Measurements from ENCODE around the gene ENPP1. TPM values are rescaled to one million over a fixed set of nuclear protein-coding genes. Genes with fewer than 3 reads are reported as not detected.
"Not testable (repeated sequence)": the region's sequence is repeated elsewhere in the genome, so short reads cannot be mapped to it uniquely, and the experiment has no call there.

Gene ENPP1
- total and polyA plus RNA-seq, 2 donors: 3.8 to 45.3 TPM

- Histone ChIP-seq H3K27ac (ENCODE audit: low read depth) (no peak overlapping the region), H3K4me3 (ENCODE audit: low read depth, low read length) (no peak overlapping the region), H3K36me3 (ENCODE audit: insufficient read depth) (no peaks in the 10 kb centered on the region), H3K4me1 (ENCODE audit: insufficient read depth) (no peaks in the 10 kb centered on the region)
- WGBS: 71% methylated on average over 1 of the region's 1 CpG
- no peak for DNase-seq (ENCODE audit: extremely low spot score)
Measured at GRCh38 chr6:131885237-131885636, 77.4 kb downstream of the ENPP1 start.

- no peak overlapping the region for H3K4me3 ChIP-seq (ENCODE audit: low read depth, low read length)
- WGBS: 87% methylated on average over 4 of the region's 4 CpGs
- no peaks in the 10 kb centered on the region for H3K36me3 ChIP-seq (ENCODE audit: insufficient read depth)
- no peak overlapping the region for H3K27ac ChIP-seq (ENCODE audit: low read depth)
- no peaks in the 10 kb centered on the region for H3K4me1 ChIP-seq (ENCODE audit: insufficient read depth)
- no peak for DNase-seq (ENCODE audit: extremely low spot score)
Measured at GRCh38 chr6:131886517-131886916, 78.7 kb downstream of the ENPP1 start.

- no peak for DNase-seq (ENCODE audit: extremely low spot score)
- Histone ChIP-seq H3K36me3 (ENCODE audit: insufficient read depth) (no peaks in the 10 kb centered on the region), H3K4me3 (ENCODE audit: low read depth, low read length) (no peak overlapping the region), H3K4me1 (ENCODE audit: insufficient read depth) (no peaks in the 10 kb centered on the region), H3K27ac (ENCODE audit: low read depth) (no peak overlapping the region)
- WGBS: 67% methylated on average over 3 of the region's 3 CpGs
Measured at GRCh38 chr6:131890091-131890490, 82.3 kb downstream of the ENPP1 start.

- WGBS: 89% methylated on average over 1 of the region's 1 CpG
- H3K4me3 ChIP-seq (ENCODE audit: low read depth, low read length): no peak overlapping the region
- DNase-seq (ENCODE audit: extremely low spot score): no peak
- H3K36me3 ChIP-seq (ENCODE audit: insufficient read depth): no peaks in the 10 kb centered on the region
- no peaks in the 10 kb centered on the region for H3K4me1 ChIP-seq (ENCODE audit: insufficient read depth)
- H3K27ac ChIP-seq (ENCODE audit: low read depth): no peak overlapping the region
Measured at GRCh38 chr6:131893198-131893597, 85.4 kb downstream of the ENPP1 start.

GRCh38 chr6:131894493-131895424 is 86.9 kb downstream of the ENPP1 start:
- WGBS: 54% methylated on average over 8 of the region's 8 CpGs
- H3K4me1 ChIP-seq (ENCODE audit: insufficient read depth): no peaks in the 10 kb centered on the region
- H3K27ac ChIP-seq (ENCODE audit: low read depth): no peak overlapping the region
- no peak for DNase-seq (ENCODE audit: extremely low spot score)
- no peak overlapping the region for H3K4me3 ChIP-seq (ENCODE audit: low read depth, low read length)
- no peaks in the 10 kb centered on the region for H3K36me3 ChIP-seq (ENCODE audit: insufficient read depth)

GRCh38 chr6:131897050-131897435 is 89.2 kb downstream of the ENPP1 start:
- 95% methylated on average over 4 of the region's 4 CpGs for WGBS
- H3K4me3 ChIP-seq (ENCODE audit: low read depth, low read length): no peak overlapping the region
- no peak overlapping the region for H3K27ac ChIP-seq (ENCODE audit: low read depth)
- H3K36me3 ChIP-seq (ENCODE audit: insufficient read depth): no peaks in the 10 kb centered on the region
- no peak for DNase-seq (ENCODE audit: extremely low spot score)
- no peaks in the 10 kb centered on the region for H3K4me1 ChIP-seq (ENCODE audit: insufficient read depth)

GRCh38 chr6:131897621-131898020 is 89.8 kb downstream of the ENPP1 start:
- Histone ChIP-seq H3K36me3 (ENCODE audit: insufficient read depth) (no peaks in the 10 kb centered on the region), H3K4me1 (ENCODE audit: insufficient read depth) (no peaks in the 10 kb centered on the region), H3K27ac (ENCODE audit: low read depth) (no peak overlapping the region), H3K4me3 (ENCODE audit: low read depth, low read length) (no peak overlapping the region)
- no peak for DNase-seq (ENCODE audit: extremely low spot score)

GRCh38 chr6:131898718-131899117 is 90.9 kb downstream of the ENPP1 start:
- 92% methylated on average over 1 of the region's 1 CpG for WGBS
- H3K4me3 ChIP-seq (ENCODE audit: low read depth, low read length): no peak overlapping the region
- no peak overlapping the region for H3K27ac ChIP-seq (ENCODE audit: low read depth)
- H3K4me1 ChIP-seq (ENCODE audit: insufficient read depth): no peaks in the 10 kb centered on the region
- no peak for DNase-seq (ENCODE audit: extremely low spot score)
- no peaks in the 10 kb centered on the region for H3K36me3 ChIP-seq (ENCODE audit: insufficient read depth)

- Histone ChIP-seq H3K4me1 (ENCODE audit: insufficient read depth) (no peaks in the 10 kb centered on the region), H3K27ac (ENCODE audit: low read depth) (no peak overlapping the region), H3K36me3 (ENCODE audit: insufficient read depth) (no peaks in the 10 kb centered on the region), H3K4me3 (ENCODE audit: low read depth, low read length) (no peak overlapping the region)
- no peak for DNase-seq (ENCODE audit: extremely low spot score)
Measured at GRCh38 chr6:131900231-131900630, 92.4 kb downstream of the ENPP1 start.

GRCh38 chr6:131901326-131901873 is 93.6 kb downstream of the ENPP1 start:
- H3K27ac ChIP-seq (ENCODE audit: low read depth); DNase-seq (ENCODE audit: extremely low spot score); H3K4me3 ChIP-seq (ENCODE audit: low read depth, low read length); H3K4me1 ChIP-seq (ENCODE audit: insufficient read depth); H3K36me3 ChIP-seq (ENCODE audit: insufficient read depth): not testable (repeated sequence)
- WGBS: 89% methylated on average over 5 of the region's 5 CpGs

GRCh38 chr6:131903734-131904133 is 95.9 kb downstream of the ENPP1 start:
- H3K4me1 ChIP-seq (ENCODE audit: insufficient read depth); H3K27ac ChIP-seq (ENCODE audit: low read depth); H3K36me3 ChIP-seq (ENCODE audit: insufficient read depth); DNase-seq (ENCODE audit: extremely low spot score); H3K4me3 ChIP-seq (ENCODE audit: low read depth, low read length): not testable (repeated sequence)
- WGBS: 91% methylated on average over 11 of the region's 12 CpGs

- H3K4me1 ChIP-seq (ENCODE audit: insufficient read depth); DNase-seq (ENCODE audit: extremely low spot score); H3K36me3 ChIP-seq (ENCODE audit: insufficient read depth); H3K27ac ChIP-seq (ENCODE audit: low read depth); H3K4me3 ChIP-seq (ENCODE audit: low read depth, low read length): not testable (repeated sequence)
- 81% methylated on average over 3 of the region's 3 CpGs for WGBS
Measured at GRCh38 chr6:131908787-131909186, 101.0 kb downstream of the ENPP1 start.

GRCh38 chr6:131909408-131910218 is 101.8 kb downstream of the ENPP1 start:
- no peak overlapping the region for H3K27ac ChIP-seq (ENCODE audit: low read depth)
- H3K36me3 ChIP-seq (ENCODE audit: insufficient read depth): no peaks in the 10 kb centered on the region
- no peaks in the 10 kb centered on the region for H3K4me1 ChIP-seq (ENCODE audit: insufficient read depth)
- peak; percentile 51 for DNase-seq (ENCODE audit: extremely low spot score)
- 66% methylated on average over 4 of the region's 4 CpGs for WGBS
- H3K4me3 ChIP-seq (ENCODE audit: low read depth, low read length): no peak overlapping the region

GRCh38 chr6:131910219-131910589 is 102.4 kb downstream of the ENPP1 start:
- 86% methylated on average over 1 of the region's 1 CpG for WGBS
- Histone ChIP-seq H3K36me3 (ENCODE audit: insufficient read depth) (no peaks in the 10 kb centered on the region), H3K4me3 (ENCODE audit: low read depth, low read length) (no peak overlapping the region), H3K27ac (ENCODE audit: low read depth) (no peak overlapping the region), H3K4me1 (ENCODE audit: insufficient read depth) (no peaks in the 10 kb centered on the region)
- DNase-seq (ENCODE audit: extremely low spot score): no peak

Measured in urinary bladder (tissue), 4 donors.